SK-N-SH treated with all-trans-retinoic acid at 6 μM for 48 hours (cell line): Measurements from ENCODE around the gene BIN1.

Experiments
- ATAC-seq: fragments of 200-7000 bp; cut with Tn5 transposase; 3 replicates; pipeline ENCODE4 v1.9.1; 2020; ENCODE audit warnings: mild to moderate bottlenecking, moderate library complexity
- ARNTL ChIP-seq: fragments of 450-650 bp; formaldehyde crosslinking; IDR thresholded peaks from 2 replicates; pipeline ENCODE4 v1.5.0; 2020; ENCODE audit warnings: low read depth, mild to moderate bottlenecking, moderate library complexity, borderline replicate concordance
- BACH2 ChIP-seq: fragments of 250-450 bp; sonication (Bioruptor Pico); IDR thresholded peaks from 2 replicates; pipeline ENCODE4 v1.9.0; 2021; ENCODE audit warnings: mild to moderate bottlenecking, borderline replicate concordance
- CSDC2 ChIP-seq: fragments of 250-450 bp; sonication (Bioruptor Pico); IDR thresholded peaks from 2 replicates; pipeline ENCODE4 v1.5.0; 2020; ENCODE audit warnings: mild to moderate bottlenecking, moderate library complexity
- ESRRG ChIP-seq: fragments of 250-450 bp; sonication (Bioruptor Pico); IDR thresholded peaks from 2 replicates; pipeline ENCODE4 v1.6.1; 2021; ENCODE audit warnings: mild to moderate bottlenecking
- GLIS3 ChIP-seq: fragments of 250-450 bp; sonication (Bioruptor Pico); IDR thresholded peaks from 2 replicates; pipeline ENCODE4 v1.5.0; 2020; ENCODE audit warnings: mild to moderate bottlenecking, moderate library complexity
- OSR1 ChIP-seq: fragments of 250-450 bp; sonication (Bioruptor Pico); IDR thresholded peaks from 2 replicates; pipeline ENCODE4 v1.8.0; 2022; ENCODE audit warnings: moderate library complexity, mild to moderate bottlenecking, inconsistent platforms
- PPARA ChIP-seq: fragments of 250-450 bp; sonication (Bioruptor Pico); IDR thresholded peaks from 2 replicates; pipeline ENCODE4 v1.5.0; 2020; ENCODE audit warnings: mild to moderate bottlenecking, borderline replicate concordance
- RARB ChIP-seq: fragments of 250-450 bp; sonication (Bioruptor Pico); IDR thresholded peaks from 2 replicates; pipeline ENCODE4 v1.8.0; 2021; ENCODE audit warnings: mild to moderate bottlenecking, moderate library complexity
- SNAI2 ChIP-seq: fragments of 250-450 bp; sonication (Bioruptor Pico); IDR thresholded peaks from 2 replicates; pipeline ENCODE4 v1.5.0; 2020; ENCODE audit warnings: mild to moderate bottlenecking, moderate library complexity
- TCF4 ChIP-seq: fragments of 250-450 bp; sonication (Bioruptor Pico); IDR thresholded peaks from 2 replicates; pipeline ENCODE4 v1.8.0; 2021; ENCODE audit warnings: mild to moderate bottlenecking, moderate library complexity, borderline replicate concordance
- TOX ChIP-seq: fragments of 250-450 bp; sonication (Bioruptor Pico); IDR thresholded peaks from 2 replicates; pipeline ENCODE4 v1.8.0; 2021; ENCODE audit warnings: mild to moderate bottlenecking, moderate library complexity, borderline replicate concordance
- TSHZ2 ChIP-seq: fragments of 250-450 bp; sonication (Bioruptor Pico); IDR thresholded peaks from 2 replicates; pipeline ENCODE4 v1.5.0; 2020; ENCODE audit warnings: mild to moderate bottlenecking, moderate library complexity
- ZC3H10 ChIP-seq: fragments of 250-450 bp; sonication (Bioruptor Pico); IDR thresholded peaks from 2 replicates; pipeline ENCODE4 v1.5.1; 2021; ENCODE audit warnings: mild to moderate bottlenecking, moderate library complexity
- ZFP3 ChIP-seq: fragments of 250-450 bp; sonication (Bioruptor Pico); IDR thresholded peaks from 2 replicates; pipeline ENCODE4 v1.5.0; 2020; ENCODE audit warnings: mild to moderate bottlenecking, moderate library complexity
- ZFP30 ChIP-seq: fragments of 450-650 bp; formaldehyde crosslinking; IDR thresholded peaks from 2 replicates; pipeline ENCODE4 v1.5.0; 2022; ENCODE audit warnings: mild to moderate bottlenecking, moderate library complexity
- ZNF565 ChIP-seq: fragments of 450-650 bp; formaldehyde crosslinking; conservative IDR thresholded peaks from 2 replicates; pipeline ENCODE4 v1.5.0; 2020; ENCODE audit warnings: low read depth, mild to moderate bottlenecking, moderate library complexity
- ZNF70 ChIP-seq: fragments of 450-650 bp; formaldehyde crosslinking; IDR thresholded peaks from 2 replicates; pipeline ENCODE4 v1.5.0; 2020; ENCODE audit warnings: mild to moderate bottlenecking, moderate library complexity
- ZNF8 ChIP-seq: fragments of 450-650 bp; formaldehyde crosslinking; IDR thresholded peaks from 2 replicates; pipeline ENCODE4 v1.5.0; 2020; ENCODE audit warnings: mild to moderate bottlenecking, moderate library complexity
- TF ChIP-seq, protein P1 (sequence below): fragments of 250-450 bp; sonication (Bioruptor Pico); IDR thresholded peaks from 2 replicates; pipeline ENCODE4 v1.8.0; 2020; ENCODE audit warnings: mild to moderate bottlenecking, moderate library complexity, borderline replicate concordance
- TF ChIP-seq, protein P2 (sequence below): fragments of 250-450 bp; sonication (Bioruptor Pico); IDR thresholded peaks from 2 replicates; pipeline ENCODE4 v1.8.0; 2021; ENCODE audit warnings: low read depth, mild to moderate bottlenecking, moderate library complexity, borderline replicate concordance

The BIN1 gene

GRCh38 chr2:127108090-127108523 is 1.2 kb upstream of the BIN1 start:
- no peak for ATAC-seq
- TF ChIP-seq ZNF70: no peak
- no peak for TF ChIP-seq TSHZ2
- no peak for TF ChIP-seq ZNF8
- no peak for TF ChIP-seq BACH2 (CRISPR knock-in tag)
- TF ChIP-seq CSDC2 (CRISPR knock-in tag): no peak

- no peak for ATAC-seq
- TF ChIP-seq SNAI2 (CRISPR knock-in tag): no peak
- no peak for TF ChIP-seq PPARA (CRISPR knock-in tag)
- TF ChIP-seq, protein P1, sequence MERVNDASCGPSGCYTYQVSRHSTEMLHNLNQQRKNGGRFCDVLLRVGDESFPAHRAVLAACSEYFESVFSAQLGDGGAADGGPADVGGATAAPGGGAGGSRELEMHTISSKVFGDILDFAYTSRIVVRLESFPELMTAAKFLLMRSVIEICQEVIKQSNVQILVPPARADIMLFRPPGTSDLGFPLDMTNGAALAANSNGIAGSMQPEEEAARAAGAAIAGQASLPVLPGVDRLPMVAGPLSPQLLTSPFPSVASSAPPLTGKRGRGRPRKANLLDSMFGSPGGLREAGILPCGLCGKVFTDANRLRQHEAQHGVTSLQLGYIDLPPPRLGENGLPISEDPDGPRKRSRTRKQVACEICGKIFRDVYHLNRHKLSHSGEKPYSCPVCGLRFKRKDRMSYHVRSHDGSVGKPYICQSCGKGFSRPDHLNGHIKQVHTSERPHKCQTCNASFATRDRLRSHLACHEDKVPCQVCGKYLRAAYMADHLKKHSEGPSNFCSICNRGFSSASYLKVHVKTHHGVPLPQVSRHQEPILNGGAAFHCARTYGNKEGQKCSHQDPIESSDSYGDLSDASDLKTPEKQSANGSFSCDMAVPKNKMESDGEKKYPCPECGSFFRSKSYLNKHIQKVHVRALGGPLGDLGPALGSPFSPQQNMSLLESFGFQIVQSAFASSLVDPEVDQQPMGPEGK (CRISPR knock-in tag): no peak
- TF ChIP-seq ZNF8: no peak
- TF ChIP-seq ZNF565 (CRISPR knock-in tag): no peak
- TF ChIP-seq ZFP3: no peak
- no peak for TF ChIP-seq TCF4
- no peak for TF ChIP-seq OSR1 (CRISPR knock-in tag)
- no peak for TF ChIP-seq TSHZ2
- TF ChIP-seq ZNF70: no peak
- TF ChIP-seq ESRRG (CRISPR knock-in tag): no peak
- no peak for TF ChIP-seq RARB (CRISPR knock-in tag)
- no peak for TF ChIP-seq ZC3H10 (CRISPR knock-in tag)
- TF ChIP-seq ARNTL: no peak
- no peak for TF ChIP-seq BACH2 (CRISPR knock-in tag)
- no peak for TF ChIP-seq GLIS3 (CRISPR knock-in tag)
- no peak for TF ChIP-seq CSDC2 (CRISPR knock-in tag)
- TF ChIP-seq TOX (CRISPR knock-in tag): no peak
- TF ChIP-seq, protein P2, sequence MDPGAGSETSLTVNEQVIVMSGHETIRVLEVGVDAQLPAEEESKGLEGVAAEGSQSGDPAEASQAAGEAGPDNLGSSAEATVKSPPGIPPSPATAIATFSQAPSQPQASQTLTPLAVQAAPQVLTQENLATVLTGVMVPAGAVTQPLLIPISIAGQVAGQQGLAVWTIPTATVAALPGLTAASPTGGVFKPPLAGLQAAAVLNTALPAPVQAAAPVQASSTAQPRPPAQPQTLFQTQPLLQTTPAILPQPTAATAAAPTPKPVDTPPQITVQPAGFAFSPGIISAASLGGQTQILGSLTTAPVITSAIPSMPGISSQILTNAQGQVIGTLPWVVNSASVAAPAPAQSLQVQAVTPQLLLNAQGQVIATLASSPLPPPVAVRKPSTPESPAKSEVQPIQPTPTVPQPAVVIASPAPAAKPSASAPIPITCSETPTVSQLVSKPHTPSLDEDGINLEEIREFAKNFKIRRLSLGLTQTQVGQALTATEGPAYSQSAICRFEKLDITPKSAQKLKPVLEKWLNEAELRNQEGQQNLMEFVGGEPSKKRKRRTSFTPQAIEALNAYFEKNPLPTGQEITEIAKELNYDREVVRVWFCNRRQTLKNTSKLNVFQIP (CRISPR knock-in tag): no peak
- no peak for TF ChIP-seq ZFP30 (CRISPR knock-in tag)
Observed at GRCh38 chr2:127107622-127107999, 657 bp upstream of the BIN1 start.

GRCh38 chr2:127106457-127106990 is 430 bp downstream of the BIN1 start:
- ATAC-seq: peak; percentile 39
- TF ChIP-seq, protein P1 (CRISPR knock-in tag): no peak
- TF ChIP-seq TCF4: no peak
- no peak for TF ChIP-seq PPARA (CRISPR knock-in tag)
- TF ChIP-seq GLIS3 (CRISPR knock-in tag): no peak
- TF ChIP-seq ESRRG (CRISPR knock-in tag): no peak
- no peak for TF ChIP-seq CSDC2 (CRISPR knock-in tag)
- no peak for TF ChIP-seq SNAI2 (CRISPR knock-in tag)
- TF ChIP-seq ZC3H10 (CRISPR knock-in tag): no peak
- TF ChIP-seq ZNF565 (CRISPR knock-in tag): no peak
- TF ChIP-seq TOX (CRISPR knock-in tag): no peak
